ACC112 (cell line): ENCODE results near the gene BRINP2.

Source experiments
- H2AFZ ChIP-seq: fragments of 200-600 bp; sonication (generic); one replicate; pipeline ENCODE4 v1.6.0; 2017; ENCODE audit warnings: antibody characterized with exemption, low read length; ENCODE audit not compliant: unreplicated experiment
- H3K27ac ChIP-seq: fragments of 200-600 bp; sonication (generic); 2 replicates; pipeline ENCODE4 v1.5.1; 2014; ENCODE audit warnings: low read depth, mild to moderate bottlenecking, antibody characterized with exemption, low read length, moderate library complexity
- H3K27me3 ChIP-seq: fragments of 200-600 bp; sonication (generic); 2 replicates; pipeline ENCODE4 v1.6.1; 2014; ENCODE audit warnings: mild to moderate bottlenecking, antibody characterized with exemption, low read length, moderate library complexity, mixed read lengths; ENCODE audit not compliant: insufficient read depth
- H3K36me3 ChIP-seq: fragments of 200-600 bp; sonication (generic); 2 replicates; pipeline ENCODE4 v1.6.1; 2016; ENCODE audit warnings: mild to moderate bottlenecking, antibody characterized with exemption, low read length, moderate library complexity, mixed read lengths; ENCODE audit not compliant: insufficient read depth
- H3K4me1 ChIP-seq: fragments of 200-600 bp; sonication (generic); one replicate; pipeline ENCODE4 v1.6.1; 2016; ENCODE audit warnings: low read length, mixed read lengths; ENCODE audit not compliant: insufficient read depth, unreplicated experiment, control insufficient read depth
- H3K4me3 ChIP-seq: fragments of 200-600 bp; sonication (generic); 2 replicates; pipeline ENCODE4 v1.5.1; 2014; ENCODE audit warnings: mild to moderate bottlenecking, low read depth, low read length
- H3K79me2 ChIP-seq: fragments of 200-600 bp; sonication (generic); one replicate; pipeline ENCODE4 v1.6.0; 2016; ENCODE audit warnings: low read length; ENCODE audit not compliant: control insufficient read depth, unreplicated experiment, insufficient read depth

Gene BRINP2, protein sequence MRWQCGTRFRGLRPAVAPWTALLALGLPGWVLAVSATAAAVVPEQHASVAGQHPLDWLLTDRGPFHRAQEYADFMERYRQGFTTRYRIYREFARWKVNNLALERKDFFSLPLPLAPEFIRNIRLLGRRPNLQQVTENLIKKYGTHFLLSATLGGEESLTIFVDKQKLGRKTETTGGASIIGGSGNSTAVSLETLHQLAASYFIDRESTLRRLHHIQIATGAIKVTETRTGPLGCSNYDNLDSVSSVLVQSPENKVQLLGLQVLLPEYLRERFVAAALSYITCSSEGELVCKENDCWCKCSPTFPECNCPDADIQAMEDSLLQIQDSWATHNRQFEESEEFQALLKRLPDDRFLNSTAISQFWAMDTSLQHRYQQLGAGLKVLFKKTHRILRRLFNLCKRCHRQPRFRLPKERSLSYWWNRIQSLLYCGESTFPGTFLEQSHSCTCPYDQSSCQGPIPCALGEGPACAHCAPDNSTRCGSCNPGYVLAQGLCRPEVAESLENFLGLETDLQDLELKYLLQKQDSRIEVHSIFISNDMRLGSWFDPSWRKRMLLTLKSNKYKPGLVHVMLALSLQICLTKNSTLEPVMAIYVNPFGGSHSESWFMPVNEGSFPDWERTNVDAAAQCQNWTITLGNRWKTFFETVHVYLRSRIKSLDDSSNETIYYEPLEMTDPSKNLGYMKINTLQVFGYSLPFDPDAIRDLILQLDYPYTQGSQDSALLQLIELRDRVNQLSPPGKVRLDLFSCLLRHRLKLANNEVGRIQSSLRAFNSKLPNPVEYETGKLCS

DNA sequence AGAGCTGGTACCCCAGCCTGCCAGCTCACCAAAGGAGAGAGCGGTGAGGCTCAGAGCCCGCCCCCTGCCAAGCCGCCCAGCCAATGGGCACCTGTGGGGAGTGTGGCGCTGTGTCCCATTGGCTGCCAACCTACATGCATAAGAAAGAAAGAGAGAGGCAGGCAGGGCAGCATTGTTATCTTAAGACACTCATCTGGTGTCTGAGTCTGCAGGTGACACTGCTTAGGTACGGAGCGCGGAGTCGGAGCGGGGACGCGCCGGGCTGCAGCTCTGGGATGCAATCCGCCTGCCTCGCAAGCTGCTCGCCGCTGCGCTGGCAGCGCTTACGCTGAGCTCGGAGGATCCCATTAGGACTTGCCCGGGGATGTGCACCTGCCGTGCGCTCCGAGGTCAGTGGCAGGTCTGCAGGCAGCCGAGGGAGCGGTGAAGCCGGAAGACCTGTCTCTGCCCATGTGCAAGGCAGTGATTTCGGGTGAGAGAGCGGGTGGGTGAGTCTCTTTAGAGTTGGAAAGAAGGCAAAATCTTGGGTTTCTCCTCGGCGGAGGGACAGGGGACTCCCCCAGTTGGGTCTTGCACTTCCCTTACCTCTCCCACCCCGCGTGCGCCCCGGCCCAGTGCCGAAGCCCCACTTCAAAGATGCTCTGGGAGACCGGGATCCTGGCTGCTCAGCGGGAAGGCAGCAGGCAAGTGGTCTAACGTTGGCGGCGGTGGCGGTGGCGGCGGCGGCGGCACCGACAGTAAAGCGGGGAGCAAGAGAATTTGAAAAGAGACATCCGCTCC is at the start of gene BRINP2:
TSS of gene BRINP2 (plus strand) at position 203 of the 780 bp plus-strand sequence. CDS start 58,919 bp downstream, outside the sequence.
- Histone ChIP-seq H3K79me2 (no peaks in the 10 kb centered on the region), H3K27ac (no peak within 1 kb of the TSS), H3K27me3 (peaks cover 79% of the 10 kb centered on the region), H3K36me3 (no peaks in the 10 kb centered on the region), H3K4me3 (no peak within 1 kb of the TSS), H3K4me1 (no peaks in the 10 kb centered on the region), H2AFZ (no peak within 1 kb of the TSS)

DNA sequence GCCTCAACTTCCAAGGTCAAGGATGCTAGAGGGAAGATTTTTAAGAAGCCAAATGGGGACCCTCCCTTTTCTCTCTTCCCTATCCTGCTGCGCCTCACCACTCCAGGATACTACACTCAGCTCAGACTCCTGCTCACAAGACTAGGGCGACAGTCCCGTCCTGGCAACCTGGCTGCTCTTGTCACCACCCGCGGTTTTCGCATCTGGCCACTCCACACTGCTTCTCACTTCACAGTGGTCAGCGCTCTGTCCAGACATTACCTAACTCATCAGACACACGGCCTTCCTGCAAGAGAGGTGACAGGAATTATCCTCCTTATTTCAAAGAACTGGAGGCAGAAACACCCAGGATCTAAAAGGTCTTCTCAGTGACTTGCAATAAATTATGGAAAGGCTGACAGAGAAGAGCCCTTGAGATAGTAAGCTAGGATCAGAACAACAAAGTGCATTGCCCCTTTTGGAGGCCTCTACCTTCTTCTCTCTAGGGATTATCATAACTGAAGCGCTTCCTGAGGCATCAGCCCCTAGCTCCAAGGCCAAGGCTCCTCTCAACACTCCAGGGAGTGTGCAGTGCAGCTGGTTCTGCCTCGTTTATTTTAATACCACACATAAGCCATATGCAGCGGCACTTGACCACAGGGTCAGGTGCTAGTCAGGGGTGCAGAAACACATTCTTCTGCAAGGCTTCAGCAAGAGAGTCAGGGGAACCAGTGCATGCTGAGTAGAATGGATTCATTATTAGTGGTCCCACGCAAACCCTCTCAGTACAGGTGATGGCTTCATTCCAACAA is 48.1 kb upstream of the BRINP2 start:
- Histone ChIP-seq H3K27me3 (no peaks in the 10 kb centered on the region), H3K4me3 (no peak overlapping the region), H3K79me2 (no peaks in the 10 kb centered on the region), H3K36me3 (no peaks in the 10 kb centered on the region), H2AFZ (no peak overlapping the region), H3K4me1 (no peaks in the 10 kb centered on the region), H3K27ac (no peak overlapping the region)

DNA sequence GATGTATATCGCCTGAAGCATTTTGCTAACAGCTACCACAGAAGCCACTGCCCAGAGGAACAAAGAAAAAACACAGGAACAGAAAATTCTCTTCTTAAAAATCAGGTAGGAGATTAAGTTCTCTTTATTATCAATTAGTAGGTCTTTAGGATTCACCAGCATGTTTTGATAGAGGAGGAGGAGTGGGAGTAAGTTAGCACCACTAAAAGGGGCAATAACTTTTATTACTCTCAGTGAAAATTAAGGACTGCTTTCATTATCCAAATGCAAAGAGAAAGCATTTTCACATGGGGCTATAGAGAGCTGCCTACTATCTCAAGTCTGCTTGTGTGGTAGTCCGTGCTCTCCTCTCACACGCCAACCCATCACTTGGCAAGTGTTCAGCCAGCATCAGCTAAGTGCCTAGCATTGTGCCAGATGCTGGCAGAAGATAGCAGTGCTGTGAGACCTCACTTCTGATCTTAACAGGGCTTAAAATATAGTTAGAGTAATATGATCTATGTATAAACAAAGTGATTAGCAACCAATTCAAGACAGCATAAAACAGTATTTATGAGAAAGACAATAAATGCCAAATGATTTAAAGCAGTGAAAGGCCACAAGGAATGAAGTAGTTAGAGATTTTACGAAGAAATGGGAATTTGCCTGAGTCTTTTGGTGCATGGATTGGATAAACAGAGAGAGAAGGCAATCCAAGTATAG is 46.0 kb upstream of the BRINP2 start:
- H3K27me3 ChIP-seq = no peaks in the 10 kb centered on the region
- no peak overlapping the region for H2AFZ ChIP-seq
- H3K27ac ChIP-seq = no peak overlapping the region
- no peaks in the 10 kb centered on the region for H3K4me1 ChIP-seq
- H3K4me3 ChIP-seq = no peak overlapping the region
- no peaks in the 10 kb centered on the region for H3K79me2 ChIP-seq
- H3K36me3 ChIP-seq = no peaks in the 10 kb centered on the region

DNA sequence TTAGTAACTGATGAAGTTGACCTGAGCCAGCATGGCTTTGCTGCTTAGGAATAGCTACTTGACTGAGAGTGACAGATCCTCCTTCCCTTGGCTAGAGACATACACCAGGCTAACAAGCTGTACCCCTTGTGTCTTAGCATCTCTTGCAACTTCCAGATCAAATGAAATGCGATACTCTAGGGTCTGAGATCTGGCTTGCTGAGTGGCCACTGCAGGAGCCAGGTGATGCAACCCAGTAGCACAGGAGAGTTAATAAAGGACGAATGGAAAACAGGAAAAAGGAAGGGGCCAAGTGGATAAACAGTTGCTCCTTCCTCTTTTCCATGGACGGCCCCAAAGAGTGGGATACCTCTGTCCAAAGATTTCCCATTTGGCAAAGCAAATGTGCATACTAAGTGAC is 44.5 kb upstream of the BRINP2 start:
- no peak overlapping the region for H3K4me3 ChIP-seq
- H3K27ac ChIP-seq = no peak overlapping the region
- no peaks in the 10 kb centered on the region for H3K27me3 ChIP-seq
- no peaks in the 10 kb centered on the region for H3K36me3 ChIP-seq
- H2AFZ ChIP-seq = no peak overlapping the region
- H3K79me2 ChIP-seq = no peaks in the 10 kb centered on the region
- H3K4me1 ChIP-seq = no peaks in the 10 kb centered on the region

DNA sequence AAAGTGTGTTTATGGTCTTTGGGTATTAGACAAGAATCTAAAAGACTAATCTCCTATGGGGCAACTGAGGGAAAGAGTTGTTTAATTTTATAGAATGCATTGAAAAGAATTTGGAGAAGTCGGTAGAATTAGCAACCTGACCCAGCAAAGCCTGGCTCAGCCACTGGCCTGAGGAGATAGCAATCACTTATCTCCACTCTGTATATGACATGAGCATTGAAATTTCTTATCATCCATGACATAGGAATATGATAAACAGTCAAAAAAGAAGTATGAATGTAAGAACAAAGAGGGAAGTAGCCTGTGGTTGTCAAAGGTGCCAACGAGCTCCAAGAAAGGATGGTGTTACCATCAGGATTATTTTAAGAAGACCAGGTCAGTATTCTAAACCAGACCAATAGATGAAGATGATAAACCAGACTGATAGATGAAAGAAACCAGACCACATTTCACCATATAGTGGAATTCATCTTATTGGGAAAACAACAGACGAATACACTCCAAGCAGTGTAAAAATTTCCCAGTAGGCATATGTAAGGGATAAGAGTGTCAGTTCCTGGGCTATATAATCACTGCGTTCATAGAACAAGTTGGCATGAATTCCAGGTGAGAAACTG is 42.0 kb upstream of the BRINP2 start:
- Histone ChIP-seq H3K4me3 (no peak overlapping the region), H3K79me2 (no peaks in the 10 kb centered on the region), H3K27ac (no peak overlapping the region), H3K4me1 (no peaks in the 10 kb centered on the region), H3K36me3 (no peaks in the 10 kb centered on the region), H3K27me3 (no peaks in the 10 kb centered on the region), H2AFZ (no peak overlapping the region)

DNA sequence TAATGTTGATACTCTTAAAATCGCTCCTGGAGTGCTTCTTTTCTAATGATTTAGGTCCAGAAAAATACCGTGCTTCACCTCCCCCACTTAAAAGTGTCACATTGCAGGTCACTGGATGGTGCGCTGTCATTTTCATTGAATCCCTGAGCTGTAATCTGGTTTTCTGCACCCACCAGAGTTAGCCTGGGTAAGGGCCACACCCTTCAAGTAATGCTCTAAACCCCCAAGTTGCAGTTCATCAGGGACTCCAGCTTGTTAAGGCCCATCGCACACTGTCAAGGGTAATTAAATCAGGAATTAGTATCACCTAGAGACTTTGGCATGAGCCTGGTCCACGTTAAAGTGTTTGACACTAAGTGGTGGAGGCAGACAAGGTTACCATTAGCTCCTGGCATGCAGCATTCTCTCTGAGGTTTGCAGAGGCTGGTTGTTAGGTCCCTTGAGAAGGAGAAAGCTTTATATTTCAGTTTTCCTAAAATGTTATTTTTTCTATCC is 40.3 kb upstream of the BRINP2 start:
- Histone ChIP-seq H3K4me1 (no peaks in the 10 kb centered on the region), H3K36me3 (no peaks in the 10 kb centered on the region), H3K27me3 (no peaks in the 10 kb centered on the region), H3K4me3 (no peak overlapping the region), H2AFZ (no peak overlapping the region), H3K79me2 (no peaks in the 10 kb centered on the region), H3K27ac (no peak overlapping the region)

DNA sequence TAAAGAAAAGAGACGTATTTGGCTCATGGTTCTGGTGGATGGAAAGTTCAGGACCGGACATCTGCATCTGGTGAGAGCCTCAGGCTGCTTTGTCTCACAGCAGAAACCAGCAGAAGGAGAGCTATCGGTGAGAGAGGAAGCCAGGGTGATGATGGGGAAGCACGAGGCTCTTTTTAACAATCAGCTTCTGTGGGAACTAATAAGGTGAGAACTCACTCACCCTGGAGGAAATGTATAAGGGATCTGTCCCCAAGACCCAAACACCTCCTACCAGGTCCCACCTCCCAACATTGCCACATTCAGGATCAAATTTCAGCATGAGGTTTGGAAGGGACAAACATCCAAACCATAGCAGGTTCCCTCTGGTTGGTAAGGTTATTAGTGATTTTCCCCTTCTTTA is 39.0 kb upstream of the BRINP2 start:
- H3K27ac ChIP-seq = no peak overlapping the region

DNA sequence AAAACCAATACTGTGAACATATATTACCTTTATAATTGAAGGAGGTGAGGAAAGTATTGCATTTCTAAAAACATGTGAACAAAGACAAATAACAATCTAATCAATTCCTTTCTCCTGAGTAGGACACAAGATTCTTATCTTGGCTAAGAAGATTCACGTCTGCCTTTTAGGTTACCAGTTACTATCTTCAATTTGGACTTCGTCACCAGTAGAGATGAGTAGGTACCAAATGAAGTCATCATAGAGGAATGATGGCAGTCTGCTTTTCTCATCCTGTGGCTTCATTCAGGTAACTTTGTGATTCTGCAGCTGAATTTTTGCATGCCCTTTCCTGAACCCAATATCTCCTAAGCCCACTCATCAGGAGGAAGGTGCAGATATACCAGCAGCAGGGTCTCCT is 38.6 kb upstream of the BRINP2 start:
- H3K27me3 ChIP-seq = no peaks in the 10 kb centered on the region
- H3K4me3 ChIP-seq = no peak overlapping the region
- H3K27ac ChIP-seq = no peak overlapping the region
- H3K4me1 ChIP-seq = no peaks in the 10 kb centered on the region
- no peak overlapping the region for H2AFZ ChIP-seq
- H3K79me2 ChIP-seq = no peaks in the 10 kb centered on the region
- no peaks in the 10 kb centered on the region for H3K36me3 ChIP-seq

More for the DNA sequence above, 39.0 kb upstream of the BRINP2 start:
- Histone ChIP-seq H3K4me3 (no peak overlapping the region), H3K36me3 (no peaks in the 10 kb centered on the region), H3K79me2 (no peaks in the 10 kb centered on the region), H3K27me3 (no peaks in the 10 kb centered on the region), H3K4me1 (no peaks in the 10 kb centered on the region), H2AFZ (no peak overlapping the region)

DNA sequence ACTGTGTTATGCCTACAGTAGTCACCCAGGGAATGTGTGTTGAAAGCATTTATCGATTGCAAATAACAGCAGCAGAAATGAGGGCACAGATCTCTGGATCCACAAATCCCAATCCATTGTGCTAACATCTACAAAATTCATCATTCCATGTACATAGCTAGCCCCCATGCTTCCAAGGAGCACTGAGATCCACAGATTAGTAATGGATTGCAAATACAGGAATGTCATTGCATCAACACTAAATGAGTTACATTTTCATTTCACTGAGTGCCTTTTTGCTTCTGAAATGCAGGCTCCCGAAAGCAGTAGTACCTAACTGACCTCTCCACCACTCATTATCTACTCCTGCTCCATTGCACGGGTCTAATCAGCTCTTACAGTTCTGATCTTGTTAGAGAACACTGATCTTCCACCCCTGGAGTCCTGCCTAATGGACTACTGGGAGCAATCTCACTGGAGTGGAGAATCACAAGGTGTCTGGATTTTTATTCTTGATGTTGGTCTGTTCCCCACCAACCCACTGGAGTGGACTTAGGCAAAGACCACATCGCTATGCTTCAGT is 36.7 kb upstream of the BRINP2 start:
- Histone ChIP-seq H3K27me3 (no peaks in the 10 kb centered on the region), H3K36me3 (no peaks in the 10 kb centered on the region), H2AFZ (no peak overlapping the region), H3K79me2 (no peaks in the 10 kb centered on the region), H3K4me1 (no peaks in the 10 kb centered on the region), H3K27ac (no peak overlapping the region), H3K4me3 (no peak overlapping the region)
